A549 (cell line): ENCODE measurements around the gene THOC5. TPM values are rescaled to one million over a fixed set of nuclear protein-coding genes. Genes with fewer than 3 reads are reported as not detected.
A peak's percentile ranks its signal among the peaks of the same experiment; 100 is the strongest.

Experiments used
- ATAC-seq, 2 experiments: fragments of 200-7000 bp in 1 of 2; fragments of >200 bp in 1 of 2; cut with Nextera tagmentation in 1 of 2; cut with Tn5 transposase in 1 of 2; 3 replicates each; pipeline versions ENCODE4 v1.8.0 to v1.9.1; 2018 to 2020; ENCODE audit warnings: mild to moderate bottlenecking in 1 of 2, moderate library complexity in 1 of 2
- CTCF ChIA-PET: fragments of 300-600 bp; sonication (Branson Sonifier 250); formaldehyde crosslinking; extraction: SDS; loops from one replicate; lab custom pipeline; 2021; ENCODE audit warnings: antibody characterized with exemption, inconsistent platforms; lab: Yijun Ruan, JAX
- POLR2A ChIA-PET: fragments of 350-600 bp; formaldehyde crosslinking; extraction: SDS; loops from one replicate; lab custom pipeline; 2021; ENCODE audit warnings: antibody characterized with exemption, inconsistent platforms; lab: Yijun Ruan, JAX
- DNase-seq, 2 experiments: peaks; one replicate each; pipeline versions ENCODE4 v3.0.0 to v3.0.0-alpha.2; 2011 to 2016; ENCODE audit warnings: low read depth in 1 of 2, low spot score in 1 of 2
- FAIRE-seq: peaks from 2 replicates; lab custom pipeline; 2011; peaks lifted over from hg19 to GRCh38; lab: Jason Lieb, UNC
- H3K27ac ChIP-seq, 2 experiments: fragments of >200 bp; sonication (Bioruptor Twin); formaldehyde crosslinking; 3 replicates each; pipeline ENCODE4 v1.5.1; 2016 to 2017
- H3K4me1 ChIP-seq: fragments of >200 bp; sonication (Bioruptor Twin); formaldehyde crosslinking; 3 replicates; pipeline ENCODE4 v1.6.1; 2016
- H3K4me2 ChIP-seq: fragments of >200 bp; sonication (Bioruptor Twin); formaldehyde crosslinking; 3 replicates; pipeline ENCODE4 v1.6.1; 2016
- H3K4me3 ChIP-seq: fragments of >200 bp; sonication (Bioruptor Twin); formaldehyde crosslinking; 3 replicates; pipeline ENCODE4 v1.5.1; 2016
- H3K9me3 ChIP-seq: fragments of >200 bp; sonication (Bioruptor Twin); formaldehyde crosslinking; 3 replicates; pipeline ENCODE4 v1.6.1; 2016
- BHLHE40 ChIP-seq: IDR thresholded peaks from 2 replicates; pipeline ENCODE4 v1.6.1; 2012; ENCODE audit warnings: low read depth, low read length, inconsistent platforms
- CEBPB ChIP-seq, 2 experiments: fragments of >200 bp in 1 of 2; sonication (Bioruptor Twin) in 1 of 2; formaldehyde crosslinking in 1 of 2; IDR thresholded peaks; 2 replicates each; pipeline ENCODE4 v1.6.1; 2012 to 2016
- CHD2 ChIP-seq: fragments of 150-350 bp; IDR thresholded peaks from 2 replicates; pipeline ENCODE4 v1.6.1; 2014; ENCODE audit warnings: low read length; ENCODE audit not compliant: partially characterized antibody
- CTCF ChIP-seq: fragments of >200 bp; sonication (Bioruptor Twin); formaldehyde crosslinking; IDR thresholded peaks from 3 replicates; pipeline ENCODE4 v1.5.1; 2016
- ELK1 ChIP-seq: fragments of 150-350 bp; IDR thresholded peaks from 2 replicates; pipeline ENCODE4 v1.6.1; 2014; ENCODE audit warnings: low read depth, mild to moderate bottlenecking, low read length
- EP300 ChIP-seq, 2 experiments: fragments of >200 bp; sonication (Bioruptor Twin); formaldehyde crosslinking; IDR thresholded peaks; 2 replicates in 1 of 2; 3 replicates in 1 of 2; pipeline ENCODE4 v1.6.1; 2016 to 2017
- FOSB ChIP-seq: fragments of 250-450 bp; sonication (Bioruptor Pico); IDR thresholded peaks from 2 replicates; pipeline ENCODE4 v1.5.0; 2020; ENCODE audit warnings: mild to moderate bottlenecking, moderate library complexity
- FOSL2 ChIP-seq, 2 experiments: fragments of 450-650 bp in 1 of 2; fragments of >200 bp in 1 of 2; sonication (Bioruptor Twin) in 1 of 2; formaldehyde crosslinking; IDR thresholded peaks; 2 replicates each; pipeline versions ENCODE4 v1.5.0 to v1.6.1; 2016 to 2020; ENCODE audit warnings: mild to moderate bottlenecking in 1 of 2, moderate library complexity in 1 of 2
- HDAC2 ChIP-seq: fragments of 200-600 bp; sonication (generic); IDR thresholded peaks from 2 replicates; pipeline ENCODE4 v1.6.1; 2016
- KDM1A ChIP-seq: fragments of 200-600 bp; sonication (generic); IDR thresholded peaks from 2 replicates; pipeline ENCODE4 v1.6.1; 2016; ENCODE audit warnings: low read depth, mild to moderate bottlenecking
- MAFK ChIP-seq: fragments of 450-650 bp; IDR thresholded peaks from 2 replicates; pipeline ENCODE4 v1.6.1; 2014; ENCODE audit not compliant: partially characterized antibody
- MYC ChIP-seq: IDR thresholded peaks from 2 replicates; pipeline ENCODE4 v1.6.1; 2012; ENCODE audit warnings: mild to moderate bottlenecking, inconsistent platforms, low read length, improper control_type of control experiment, borderline replicate concordance
- NR3C1 ChIP-seq: fragments of >200 bp; sonication (Bioruptor Twin); formaldehyde crosslinking; IDR thresholded peaks from 3 replicates; pipeline ENCODE4 v1.6.1; 2017
- PHF8 ChIP-seq: fragments of 200-600 bp; sonication (generic); IDR thresholded peaks from 2 replicates; pipeline ENCODE4 v1.6.1; 2016; ENCODE audit warnings: low read depth, mild to moderate bottlenecking, antibody characterized with exemption, moderate library complexity, borderline replicate concordance
- POLR2AphosphoS2 ChIP-seq: conservative IDR thresholded peaks from 2 replicates; pipeline ENCODE4 v1.6.1; 2012; ENCODE audit warnings: low read length, improper control_type of control experiment, inconsistent platforms
- RARB ChIP-seq: fragments of 250-450 bp; sonication (Bioruptor Pico); IDR thresholded peaks from 2 replicates; pipeline ENCODE4 v1.8.0; 2021; ENCODE audit warnings: mild to moderate bottlenecking, moderate library complexity
- RCOR1 ChIP-seq: fragments of 150-350 bp; IDR thresholded peaks from 2 replicates; pipeline ENCODE4 v1.6.1; 2014; ENCODE audit warnings: antibody characterized with exemption, low read length, low read depth
- RFX5 ChIP-seq: fragments of 450-650 bp; IDR thresholded peaks from 2 replicates; pipeline ENCODE4 v1.7.1; 2014; ENCODE audit warnings: antibody characterized with exemption, mild to moderate bottlenecking, moderate library complexity
- RNF2 ChIP-seq: fragments of 200-600 bp; sonication (generic); IDR thresholded peaks from 2 replicates; pipeline ENCODE4 v1.6.1; 2016; ENCODE audit warnings: low read depth, mild to moderate bottlenecking, antibody characterized with exemption, moderate library complexity, borderline replicate concordance
- SMC3 ChIP-seq: fragments of >200 bp; sonication (Bioruptor Twin); formaldehyde crosslinking; IDR thresholded peaks from 3 replicates; pipeline ENCODE4 v1.6.1; 2018; ENCODE audit warnings: inconsistent platforms
- ZSCAN20 ChIP-seq: fragments of 250-450 bp; sonication (Bioruptor Pico); IDR thresholded peaks from 2 replicates; pipeline ENCODE4 v1.8.0; 2022; ENCODE audit warnings: mild to moderate bottlenecking, moderate library complexity
- WGBS: methylation state at CpG from one replicate; pipeline ENCODE4 v1.1.6; 2017; ENCODE audit errors: missing lambda C conversion rate; 5-methylcytosine and 5-hydroxymethylcytosine counted together
- polyA plus RNA-seq, 4 experiments: library from polyadenylated mRNA; depleted of rRNA in 3 of 4; stranded (reverse); fragments of >200 nt; fragmentation: RNase III in 1 of 4; extraction: RNeasy Plus Mini Kit Qiagen cat#74134 plus additional on column Dnase treatment in 1 of 4; gene quantifications; 2 replicates in 3 of 4; 3 replicates in 1 of 4; pipeline ENCODE4 v1.2.3, GENCODE V29; 2011 to 2017
- TF ChIP-seq, protein P1 (sequence below): IDR thresholded peaks from 2 replicates; pipeline ENCODE4 v1.6.1; 2012
- TF ChIP-seq, protein P2 (sequence below): IDR thresholded peaks from 2 replicates; pipeline ENCODE4 v1.6.1; 2012
- TF ChIP-seq, protein P3 (sequence below): fragments of 200-600 bp; sonication (generic); IDR thresholded peaks from 2 replicates; pipeline ENCODE4 v1.6.1; 2016; ENCODE audit warnings: antibody characterized with exemption, mild to moderate bottlenecking, moderate library complexity

Gene THOC5
- polyA plus RNA-seq, 2 of the 4 experiments (the other 2 are of a cell fraction) = 24.1 to 43.3 TPM

DNA sequence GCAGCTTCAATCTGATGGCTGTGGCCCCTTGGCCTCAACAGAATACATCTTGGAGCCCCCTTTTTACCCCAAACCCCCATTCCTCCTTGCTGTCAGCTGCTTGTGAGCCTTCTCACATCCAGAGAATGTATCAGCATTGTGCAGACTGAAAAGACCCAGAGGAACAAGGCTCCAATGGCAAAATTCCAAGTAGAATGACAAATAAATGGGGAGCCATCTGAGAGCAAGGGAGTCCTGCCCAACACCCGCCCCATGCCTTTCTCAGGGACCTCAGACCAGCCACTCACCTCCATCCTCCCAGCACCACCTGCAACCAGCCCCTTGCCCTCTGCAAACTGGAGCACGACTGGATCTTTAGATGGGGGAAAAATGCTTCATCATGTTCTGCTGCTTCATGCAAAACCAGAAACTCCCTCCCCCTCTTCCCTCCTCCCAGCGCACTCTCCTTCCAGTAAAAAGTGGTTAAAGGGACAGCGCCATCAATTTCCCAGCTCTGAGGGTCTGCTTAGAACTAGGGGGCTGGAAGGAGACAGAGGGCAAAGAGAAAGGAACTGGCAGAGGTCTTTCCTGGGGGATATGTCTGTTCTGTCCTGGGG is 75.7 kb downstream of the THOC5 start:
- H3K4me3 ChIP-seq = 0 out of 3 replicates have a peak overlapping the region, but pooled peaks have one; percentile 1
- H3K4me2 ChIP-seq = peak overlapping the region; percentile 76
- 13% methylated on average over 4 of the region's 4 CpGs for WGBS
- no peak for TF ChIP-seq BHLHE40
- no peak for TF ChIP-seq CHD2
- no peak for TF ChIP-seq SMC3
- no peak for TF ChIP-seq MAFK
- no peak for TF ChIP-seq RCOR1
- TF ChIP-seq, protein P1, sequence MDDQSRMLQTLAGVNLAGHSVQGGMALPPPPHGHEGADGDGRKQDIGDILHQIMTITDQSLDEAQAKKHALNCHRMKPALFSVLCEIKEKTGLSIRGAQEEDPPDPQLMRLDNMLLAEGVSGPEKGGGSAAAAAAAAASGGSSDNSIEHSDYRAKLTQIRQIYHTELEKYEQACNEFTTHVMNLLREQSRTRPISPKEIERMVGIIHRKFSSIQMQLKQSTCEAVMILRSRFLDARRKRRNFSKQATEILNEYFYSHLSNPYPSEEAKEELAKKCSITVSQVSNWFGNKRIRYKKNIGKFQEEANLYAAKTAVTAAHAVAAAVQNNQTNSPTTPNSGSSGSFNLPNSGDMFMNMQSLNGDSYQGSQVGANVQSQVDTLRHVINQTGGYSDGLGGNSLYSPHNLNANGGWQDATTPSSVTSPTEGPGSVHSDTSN = no peak
- no peak for TF ChIP-seq EP300 (IDR thresholded peaks at IDR 0.05)
- TF ChIP-seq HDAC2 = no peak
- no peak for TF ChIP-seq RFX5
- TF ChIP-seq FOSB = no peak
- TF ChIP-seq KDM1A = no peak
- no peak for TF ChIP-seq ZSCAN20 (CRISPR knock-in tag)
- TF ChIP-seq, protein P2, sequence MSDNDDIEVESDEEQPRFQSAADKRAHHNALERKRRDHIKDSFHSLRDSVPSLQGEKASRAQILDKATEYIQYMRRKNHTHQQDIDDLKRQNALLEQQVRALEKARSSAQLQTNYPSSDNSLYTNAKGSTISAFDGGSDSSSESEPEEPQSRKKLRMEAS = no peak
- no peak for TF ChIP-seq POLR2AphosphoS2
- no peak for TF ChIP-seq MYC
- TF ChIP-seq, all 56 proteins: peak for 0
- no peak for FAIRE-seq
- ChIA-PET CTCF (interaction anchor here (1.5 kb wide), 2 partner anchors 9 to 83 kb away, joined by 4 read pairs; no protein-coding TSS in a partner anchor), POLR2A (no interaction called here)
- Histone ChIP-seq H3K9me3 (no peaks in the 10 kb centered on the region), H3K4me1 (peaks cover 29% of the 10 kb centered on the region), H3K27ac (peak overlapping the region in 1 of 2 experiments; percentile 53; a peak in 3 of 6 replicates)
- ATAC-seq = peak; percentile 37 to 51; a peak in 4 of 6 replicates
- peak in 1 of 2 experiments; percentile 32 for DNase-seq

DNA sequence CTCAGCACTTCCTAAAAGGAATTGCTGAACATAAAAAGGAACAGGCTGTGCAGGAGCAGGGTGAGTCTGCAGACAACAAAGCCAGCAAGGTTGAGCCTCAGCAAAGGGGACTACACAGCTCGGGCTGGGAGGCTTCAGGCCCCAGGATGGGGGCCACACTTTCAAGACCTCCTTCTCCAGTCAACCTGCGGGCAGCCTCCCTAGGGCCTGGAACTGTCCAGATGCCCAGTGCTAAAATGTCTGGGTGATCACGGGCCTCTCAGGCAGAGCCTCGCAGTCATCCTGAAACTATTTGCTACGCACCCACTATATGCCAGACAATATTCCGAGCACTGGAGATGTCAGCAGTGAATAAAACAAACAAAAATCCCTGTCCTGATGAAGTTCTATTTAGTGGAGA is 77.4 kb downstream of the THOC5 start:
- WGBS = 63% methylated on average over 6 of the region's 6 CpGs
- Histone ChIP-seq H3K9me3 (no peaks in the 10 kb centered on the region), H3K4me2 (no peak overlapping the region), H3K27ac (no peak overlapping the region), H3K4me1 (peaks cover 22% of the 10 kb centered on the region), H3K4me3 (no peak overlapping the region)
- DNase-seq (no peak), ATAC-seq (peak in 1 of 2 experiments; percentile 17; a peak in 1 of 6 replicates), FAIRE-seq (no peak)
- ChIA-PET CTCF (interaction anchor here (1.5 kb wide), 1 partner anchor 81 kb away, joined by 4 read pairs; no protein-coding TSS in a partner anchor), POLR2A (no interaction called here)
- TF ChIP-seq, protein P3, sequence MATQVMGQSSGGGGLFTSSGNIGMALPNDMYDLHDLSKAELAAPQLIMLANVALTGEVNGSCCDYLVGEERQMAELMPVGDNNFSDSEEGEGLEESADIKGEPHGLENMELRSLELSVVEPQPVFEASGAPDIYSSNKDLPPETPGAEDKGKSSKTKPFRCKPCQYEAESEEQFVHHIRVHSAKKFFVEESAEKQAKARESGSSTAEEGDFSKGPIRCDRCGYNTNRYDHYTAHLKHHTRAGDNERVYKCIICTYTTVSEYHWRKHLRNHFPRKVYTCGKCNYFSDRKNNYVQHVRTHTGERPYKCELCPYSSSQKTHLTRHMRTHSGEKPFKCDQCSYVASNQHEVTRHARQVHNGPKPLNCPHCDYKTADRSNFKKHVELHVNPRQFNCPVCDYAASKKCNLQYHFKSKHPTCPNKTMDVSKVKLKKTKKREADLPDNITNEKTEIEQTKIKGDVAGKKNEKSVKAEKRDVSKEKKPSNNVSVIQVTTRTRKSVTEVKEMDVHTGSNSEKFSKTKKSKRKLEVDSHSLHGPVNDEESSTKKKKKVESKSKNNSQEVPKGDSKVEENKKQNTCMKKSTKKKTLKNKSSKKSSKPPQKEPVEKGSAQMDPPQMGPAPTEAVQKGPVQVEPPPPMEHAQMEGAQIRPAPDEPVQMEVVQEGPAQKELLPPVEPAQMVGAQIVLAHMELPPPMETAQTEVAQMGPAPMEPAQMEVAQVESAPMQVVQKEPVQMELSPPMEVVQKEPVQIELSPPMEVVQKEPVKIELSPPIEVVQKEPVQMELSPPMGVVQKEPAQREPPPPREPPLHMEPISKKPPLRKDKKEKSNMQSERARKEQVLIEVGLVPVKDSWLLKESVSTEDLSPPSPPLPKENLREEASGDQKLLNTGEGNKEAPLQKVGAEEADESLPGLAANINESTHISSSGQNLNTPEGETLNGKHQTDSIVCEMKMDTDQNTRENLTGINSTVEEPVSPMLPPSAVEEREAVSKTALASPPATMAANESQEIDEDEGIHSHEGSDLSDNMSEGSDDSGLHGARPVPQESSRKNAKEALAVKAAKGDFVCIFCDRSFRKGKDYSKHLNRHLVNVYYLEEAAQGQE = peak; percentile 51
- no peak for TF ChIP-seq CEBPB (IDR thresholded peaks at IDR 0.05)

DNA sequence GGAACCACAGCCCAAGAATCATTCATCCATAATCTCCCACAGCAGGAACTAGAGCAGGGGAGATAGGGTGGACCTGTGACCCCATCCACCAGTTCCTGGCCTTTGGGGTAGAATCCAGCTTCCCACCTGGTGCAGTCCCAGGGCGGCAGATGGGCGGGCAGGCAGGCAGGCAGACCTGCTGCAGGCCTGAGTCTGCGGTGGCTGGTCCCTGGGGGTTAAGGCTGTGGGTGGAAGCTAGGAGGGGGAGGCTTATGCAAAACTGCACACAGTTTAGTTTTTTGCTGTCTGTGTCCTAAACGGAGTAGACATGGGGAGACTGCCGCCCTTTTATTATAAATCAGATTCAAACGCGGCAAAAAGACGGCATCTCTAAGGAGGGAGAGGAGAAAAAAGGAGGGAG is 78.0 kb downstream of the THOC5 start:
- Histone ChIP-seq H3K4me2 (no peak overlapping the region), H3K27ac (no peak overlapping the region), H3K9me3 (no peaks in the 10 kb centered on the region), H3K4me1 (peaks cover 22% of the 10 kb centered on the region), H3K4me3 (no peak overlapping the region)
- WGBS = 93% methylated on average over 8 of the region's 8 CpGs
- POLR2A ChIA-PET = no interaction called here
- DNase-seq (no peak), ATAC-seq (no peak)
- TF ChIP-seq SMC3 (no peak), MYC (no peak), RNF2 (no peak), RARB (CRISPR knock-in tag) (no peak), PHF8 (no peak), KDM1A (no peak), CTCF (no peak), POLR2AphosphoS2 (no peak), ELK1 (no peak), MAFK (no peak), NR3C1 (no peak), RFX5 (no peak), FOSL2 (IDR thresholded peaks at IDR 0.05) (no peak), FOSL2 (CRISPR knock-in tag; IDR thresholded peaks at IDR 0.05) (no peak), ZSCAN20 (CRISPR knock-in tag) (no peak)
- TF ChIP-seq, all 56 proteins: peak for 0
- CTCF ChIA-PET = interaction anchor here (0.9 kb wide), 1 partner anchor 28 kb away, joined by 3 read pairs; no protein-coding TSS in a partner anchor
- no peak for FAIRE-seq
